GM12878 (cell line): ENCODE data around the gene GEMIN2. TPM values are rescaled to one million over a fixed set of nuclear protein-coding genes. Genes with fewer than 3 reads are reported as not detected.

Experiments used
- ATAC-seq: fragments of 200-7000 bp; cut with Tn5 transposase; 3 replicates; pipeline ENCODE4 v1.9.1; 2020; ENCODE audit warnings: mild to moderate bottlenecking, moderate library complexity
- BruUV-seq: library from RNA; stranded (reverse); fragments of 400-500 nt; replicated peaks from 2 replicates; lab custom pipeline; 2021; lab: Mats Ljungman, UMichigan
- CTCF ChIA-PET: fragments of 300-600 bp; sonication (Branson Sonifier 250); formaldehyde crosslinking; extraction: SDS; loops from one replicate; lab custom pipeline; 2021; ENCODE audit warnings: inconsistent platforms; lab: Yijun Ruan, JAX
- POLR2A ChIA-PET: fragments of 350-600 bp; formaldehyde crosslinking; extraction: SDS; loops from one replicate; lab custom pipeline; 2021; ENCODE audit warnings: inconsistent platforms; lab: Charles Lee
- RAD21 ChIA-PET: fragments of 300-600 bp; sonication (Branson Sonifier 250); formaldehyde crosslinking; loops from one replicate; lab custom pipeline; 2023; ENCODE audit warnings: antibody characterized with exemption; ENCODE audit not compliant: unreplicated experiment; lab: Charles Lee
- SMC1A ChIA-PET: fragments of 300-600 bp; sonication (Branson Sonifier 250); formaldehyde crosslinking; loops from one replicate; lab custom pipeline; 2023; ENCODE audit not compliant: unreplicated experiment, uncharacterized antibody; lab: Charles Lee
- DNase-seq: peaks from one replicate; pipeline ENCODE4 v3.0.0-alpha.2; 2011; ENCODE audit warnings: low read depth, low spot score
- FAIRE-seq: peaks from 3 replicates; lab custom pipeline; 2011; peaks lifted over from hg19 to GRCh38; lab: Jason Lieb, UNC
- H2AFZ ChIP-seq: 2 replicates; pipeline ENCODE4 v1.6.0; 2011; ENCODE audit warnings: low read depth, low read length, control low read depth; ENCODE audit not compliant: control insufficient read depth
- H3K27ac ChIP-seq: 2 replicates; pipeline ENCODE4 v1.5.1; 2011; ENCODE audit warnings: control low read depth; ENCODE audit not compliant: control insufficient read depth, insufficient read depth
- H3K27me3 ChIP-seq, 2 experiments: replicated peaks in 1 of 2; 2 replicates each; pipeline versions ENCODE4 v1.6.0 to v1.6.1; 2011; ENCODE audit warnings: low read length in 1 of 2; ENCODE audit not compliant: control insufficient read depth in 2 of 2, insufficient read depth in 2 of 2
- H3K36me3 ChIP-seq, 2 experiments: 2 replicates each; pipeline ENCODE4 v1.5.1; 2011; ENCODE audit warnings: low read length in 1 of 2; ENCODE audit not compliant: control insufficient read depth in 2 of 2, insufficient read depth in 2 of 2
- H3K4me1 ChIP-seq: 2 replicates; pipeline ENCODE4 v1.6.1; 2011; ENCODE audit warnings: mild to moderate bottlenecking, low read length, moderate library complexity, mixed read lengths; ENCODE audit not compliant: control insufficient read depth, insufficient read depth
- H3K4me2 ChIP-seq: 2 replicates; pipeline ENCODE4 v1.6.0; 2011; ENCODE audit warnings: control low read depth; ENCODE audit not compliant: control insufficient read depth, insufficient read depth
- H3K4me3 ChIP-seq: fragments of 200-600 bp; sonication (generic); 2 replicates; pipeline ENCODE4 v1.5.1; 2016
- H3K79me2 ChIP-seq: 2 replicates; pipeline ENCODE4 v1.6.0; 2011; ENCODE audit warnings: low read length; ENCODE audit not compliant: control insufficient read depth, insufficient read depth
- H3K9ac ChIP-seq: 2 replicates; pipeline ENCODE4 v1.8.0; 2011; ENCODE audit warnings: low read length, control low read depth, mixed read lengths; ENCODE audit not compliant: control insufficient read depth, insufficient read depth
- H3K9me3 ChIP-seq: replicated peaks from 3 replicates; pipeline ENCODE4 v1.5.1; 2011; ENCODE audit warnings: mild to moderate bottlenecking, low read length; ENCODE audit not compliant: control insufficient read depth, insufficient read depth
- H4K20me1 ChIP-seq: 2 replicates; pipeline ENCODE4 v1.6.0; 2011; ENCODE audit not compliant: control insufficient read depth, insufficient read depth
- BRCA1 ChIP-seq: IDR thresholded peaks from 2 replicates; pipeline ENCODE4 v1.6.1; 2011; ENCODE audit warnings: low read depth, low read length, improper control_type of control experiment
- CHD2 ChIP-seq: IDR thresholded peaks from 2 replicates; pipeline ENCODE4 v1.6.1; 2011; ENCODE audit warnings: low read depth, low read length, improper control_type of control experiment, borderline replicate concordance
- CTCF ChIP-seq, 3 experiments: IDR thresholded peaks in 2 of 3; conservative IDR thresholded peaks in 1 of 3; 2 replicates each; pipeline ENCODE4 v1.5.1; 2011; ENCODE audit warnings: low read depth in 3 of 3, low read length in 3 of 3, mild to moderate bottlenecking in 3 of 3, control low read depth in 2 of 3, moderate library complexity in 2 of 3, inconsistent platforms in 1 of 3, mixed read lengths in 1 of 3; ENCODE audit not compliant: control insufficient read depth in 2 of 3, insufficient read depth in 1 of 3; ENCODE audit errors: extremely low read depth in 1 of 3
- KDM1A ChIP-seq: fragments of 200-600 bp; sonication (generic); IDR thresholded peaks from 2 replicates; pipeline ENCODE4 v1.6.1; 2016; ENCODE audit warnings: borderline replicate concordance
- MTA3 ChIP-seq: IDR thresholded peaks from 2 replicates; pipeline ENCODE4 v1.6.1; 2012; ENCODE audit warnings: low read length, inconsistent platforms, borderline replicate concordance
- PKNOX1 ChIP-seq: fragments of 450-650 bp; IDR thresholded peaks from 2 replicates; pipeline ENCODE4 v1.6.1; 2016; ENCODE audit warnings: mild to moderate bottlenecking
- RAD21 ChIP-seq: IDR thresholded peaks from 2 replicates; pipeline ENCODE4 v1.6.1; 2011; ENCODE audit warnings: mild to moderate bottlenecking, low read depth, low read length, moderate library complexity; ENCODE audit not compliant: insufficient read depth
- RCOR1 ChIP-seq: conservative IDR thresholded peaks from 2 replicates; pipeline ENCODE4 v1.6.1; 2012; ENCODE audit warnings: low read depth, low read length, improper control_type of control experiment
- RFX5 ChIP-seq: IDR thresholded peaks from 2 replicates; pipeline ENCODE4 v1.6.1; 2011; ENCODE audit warnings: low read depth, low read length, improper control_type of control experiment
- SIX5 ChIP-seq: IDR thresholded peaks from 2 replicates; pipeline ENCODE4 v1.6.1; 2011; ENCODE audit warnings: mild to moderate bottlenecking, low read depth, low read length, moderate library complexity; ENCODE audit not compliant: severe bottlenecking
- SMAD1 ChIP-seq: fragments of 450-650 bp; IDR thresholded peaks from 2 replicates; pipeline ENCODE4 v1.6.1; 2018; ENCODE audit warnings: mild to moderate bottlenecking, low read depth; ENCODE audit not compliant: partially characterized antibody
- SMARCA5 ChIP-seq: fragments of 450-650 bp; IDR thresholded peaks from 2 replicates; pipeline ENCODE4 v1.6.1; 2017; ENCODE audit warnings: mild to moderate bottlenecking
- SUZ12 ChIP-seq: fragments of 200-600 bp; sonication (generic); IDR thresholded peaks from one replicate; pipeline ENCODE4 v1.6.1; 2018; ENCODE audit warnings: antibody characterized with exemption, mild to moderate bottlenecking; ENCODE audit not compliant: unreplicated experiment
- TCF12 ChIP-seq: IDR thresholded peaks from 2 replicates; pipeline ENCODE4 v1.6.1; 2011; ENCODE audit warnings: low read depth, mild to moderate bottlenecking, low read length
- WGBS: methylation state at CpG from one replicate; pipeline ENCODE4 v1.1.6; 2016; ENCODE audit warnings: low lambda C conversion rate; ENCODE audit not compliant: insufficient replicate concordance, insufficient coverage; ENCODE audit errors: missing lambda C conversion rate; 5-methylcytosine and 5-hydroxymethylcytosine counted together
- in situ Hi-C: fragments of 300-500 bp; cut with MboI; formaldehyde crosslinking; loops from 9 replicates; pipeline ENCODE4 v1.14.3; 2018; ENCODE audit warnings: mixed read lengths
- intact Hi-C: fragments of 100-400 bp; cut with micrococcal nuclease; formaldehyde crosslinking; loops from one replicate; pipeline ENCODE4 v1.14.2; 2022; ENCODE audit not compliant: unreplicated experiment
- polyA plus RNA-seq, 11 experiments: library from polyadenylated mRNA; depleted of rRNA in 4 of 11; unstranded in 6 of 11; stranded (reverse) in 5 of 11; fragments of >200 nt; fragmentation: Nextera tagmentation in 4 of 11; fragmentation: Illumina TruSeq in 1 of 11; extraction: Ambion mirVana in 4 of 11; extraction: Trizol in 1 of 11; gene quantifications; 1 replicate in 1 of 11; 2 replicates in 10 of 11; pipeline versions ENCODE4 v1.2.1 to v1.2.3, GENCODE V29; 2011 to 2016; ENCODE audit warnings: inconsistent platforms in 2 of 11, missing spikeins in 2 of 11, low read depth in 1 of 11
- total RNA-seq, 4 experiments: library from RNA; depleted of rRNA in 3 of 4; stranded (reverse); fragments of >200 nt in 3 of 4; fragmentation: Illumina TruSeq in 1 of 4; extraction: Trizol in 1 of 4; gene quantifications; 2 replicates each; pipeline versions ENCODE4 v1.2.1 to v1.2.3, GENCODE V29; 2013 to 2021
- TF ChIP-seq, protein P1 (sequence below): fragments of 450-650 bp; formaldehyde crosslinking; IDR thresholded peaks from 2 replicates; pipeline ENCODE4 v1.4.0; 2020; ENCODE audit warnings: mild to moderate bottlenecking, moderate library complexity
- TF ChIP-seq, protein P2 (sequence below): IDR thresholded peaks from 2 replicates; pipeline ENCODE4 v1.6.1; 2011; ENCODE audit warnings: mild to moderate bottlenecking, low read depth, low read length, moderate library complexity; ENCODE audit not compliant: insufficient replicate concordance

Gene GEMIN2
- total and polyA plus RNA-seq, 10 of the 15 experiments (the other 5 are each of a cell fraction or from before 2014, with no cell fraction given), result 25.9 to 69.3 (median 46.1) TPM

DNA sequence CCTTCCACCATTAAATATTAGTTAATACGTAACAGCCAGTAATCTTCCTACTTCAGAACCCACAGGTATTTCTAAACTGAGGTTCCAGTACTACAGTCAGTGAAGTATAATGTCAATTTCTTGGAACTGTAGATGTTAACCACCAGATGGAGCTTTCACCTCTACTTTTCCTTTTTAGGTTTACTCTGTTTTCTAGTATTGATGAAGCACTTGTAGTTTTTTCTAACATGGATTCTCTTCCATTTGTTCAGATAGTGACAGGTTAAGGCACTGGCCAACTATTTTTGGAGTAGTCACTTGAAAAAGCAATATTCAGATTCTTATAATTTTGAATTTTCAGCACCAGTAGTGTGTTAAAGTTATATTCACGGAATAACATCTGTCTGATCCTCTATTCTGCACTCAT, 6.5 kb upstream of the GEMIN2 start:
- SMC1A ChIA-PET, result interaction anchor here (1.0 to 2.0 kb wide), 10 partner anchors 10 to 362 kb away, joined by 3 to 9 read pairs (median 4); partner anchors contain the start of gene TRAPPC6B
- H3K4me2 ChIP-seq, result no peak overlapping the region
- ATAC-seq (peak; percentile 19; the same call in 2 of the 3 replicates), DNase-seq (no peak), FAIRE-seq (no peak)
- CTCF ChIA-PET, result interaction anchor here (1.0 to 2.3 kb wide), 13 partner anchors 10 to 364 kb away, joined by 3 to 23 read pairs (median 4); partner anchors contain the start of genes FBXO33 and TRAPPC6B
- peaks cover 18% of the 10 kb centered on the region for H3K79me2 ChIP-seq
- 51% methylated on average over 2 of the region's 2 CpGs for WGBS
- no peak overlapping the region for H2AFZ ChIP-seq
- no peaks in the 10 kb centered on the region for H3K27me3 ChIP-seq
- H3K9ac ChIP-seq, result no peak overlapping the region
- POLR2A ChIA-PET, result no interaction called here
- in situ Hi-C loops, result loop anchor here (5.0 kb wide), 2 partner anchors 65 to 320 kb away; partner anchors contain the start of gene TRAPPC6B
- H3K4me3 ChIP-seq, result no peak overlapping the region
- RAD21 ChIA-PET, result interaction anchor here (1.0 to 1.7 kb wide), 5 partner anchors 63 to 361 kb away, joined by 4 to 8 read pairs (median 4); partner anchors contain the start of gene TRAPPC6B
- H4K20me1 ChIP-seq, result no peaks in the 10 kb centered on the region
- no peaks in the 10 kb centered on the region for H3K36me3 ChIP-seq
- no peak overlapping the region for H3K27ac ChIP-seq
- peaks cover 16% of the 10 kb centered on the region for H3K4me1 ChIP-seq
- intact Hi-C loops, result loop anchor here (1.0 to 2.0 kb wide), 3 partner anchors 261 to 361 kb away; no protein-coding TSS in a partner anchor
- no TSS peak for BruUV-seq
- no peaks in the 10 kb centered on the region for H3K9me3 ChIP-seq
- TF ChIP-seq SIX5 (no peak), BRCA1 (no peak), MTA3 (no peak), CHD2 (no peak), RAD21 (peak; percentile 69), CTCF (IDR thresholded peaks at IDR 0.05 in 2 of 3, conservative IDR thresholded peaks at IDR 0.05 in 1 of 3; ENCODE audit: control insufficient read depth in 2 of 3, extremely low read depth in 1 of 3, insufficient read depth in 1 of 3, low read depth in 3 of 3, low read length in 3 of 3) (peak; percentile 33 to 58 (median 53); a peak in 4 of 6 replicates), PKNOX1 (no peak), KDM1A (no peak), TCF12 (no peak), SUZ12 (no peak), SMARCA5 (no peak), RFX5 (no peak), SMAD1 (no peak), RCOR1 (no peak)
- TF ChIP-seq, protein P1, sequence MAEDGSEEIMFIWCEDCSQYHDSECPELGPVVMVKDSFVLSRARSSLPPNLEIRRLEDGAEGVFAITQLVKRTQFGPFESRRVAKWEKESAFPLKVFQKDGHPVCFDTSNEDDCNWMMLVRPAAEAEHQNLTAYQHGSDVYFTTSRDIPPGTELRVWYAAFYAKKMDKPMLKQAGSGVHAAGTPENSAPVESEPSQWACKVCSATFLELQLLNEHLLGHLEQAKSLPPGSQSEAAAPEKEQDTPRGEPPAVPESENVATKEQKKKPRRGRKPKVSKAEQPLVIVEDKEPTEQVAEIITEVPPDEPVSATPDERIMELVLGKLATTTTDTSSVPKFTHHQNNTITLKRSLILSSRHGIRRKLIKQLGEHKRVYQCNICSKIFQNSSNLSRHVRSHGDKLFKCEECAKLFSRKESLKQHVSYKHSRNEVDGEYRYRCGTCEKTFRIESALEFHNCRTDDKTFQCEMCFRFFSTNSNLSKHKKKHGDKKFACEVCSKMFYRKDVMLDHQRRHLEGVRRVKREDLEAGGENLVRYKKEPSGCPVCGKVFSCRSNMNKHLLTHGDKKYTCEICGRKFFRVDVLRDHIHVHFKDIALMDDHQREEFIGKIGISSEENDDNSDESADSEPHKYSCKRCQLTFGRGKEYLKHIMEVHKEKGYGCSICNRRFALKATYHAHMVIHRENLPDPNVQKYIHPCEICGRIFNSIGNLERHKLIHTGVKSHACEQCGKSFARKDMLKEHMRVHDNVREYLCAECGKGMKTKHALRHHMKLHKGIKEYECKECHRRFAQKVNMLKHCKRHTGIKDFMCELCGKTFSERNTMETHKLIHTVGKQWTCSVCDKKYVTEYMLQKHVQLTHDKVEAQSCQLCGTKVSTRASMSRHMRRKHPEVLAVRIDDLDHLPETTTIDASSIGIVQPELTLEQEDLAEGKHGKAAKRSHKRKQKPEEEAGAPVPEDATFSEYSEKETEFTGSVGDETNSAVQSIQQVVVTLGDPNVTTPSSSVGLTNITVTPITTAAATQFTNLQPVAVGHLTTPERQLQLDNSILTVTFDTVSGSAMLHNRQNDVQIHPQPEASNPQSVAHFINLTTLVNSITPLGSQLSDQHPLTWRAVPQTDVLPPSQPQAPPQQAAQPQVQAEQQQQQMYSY (CRISPR knock-in tag), result no peak
- TF ChIP-seq, protein P2, sequence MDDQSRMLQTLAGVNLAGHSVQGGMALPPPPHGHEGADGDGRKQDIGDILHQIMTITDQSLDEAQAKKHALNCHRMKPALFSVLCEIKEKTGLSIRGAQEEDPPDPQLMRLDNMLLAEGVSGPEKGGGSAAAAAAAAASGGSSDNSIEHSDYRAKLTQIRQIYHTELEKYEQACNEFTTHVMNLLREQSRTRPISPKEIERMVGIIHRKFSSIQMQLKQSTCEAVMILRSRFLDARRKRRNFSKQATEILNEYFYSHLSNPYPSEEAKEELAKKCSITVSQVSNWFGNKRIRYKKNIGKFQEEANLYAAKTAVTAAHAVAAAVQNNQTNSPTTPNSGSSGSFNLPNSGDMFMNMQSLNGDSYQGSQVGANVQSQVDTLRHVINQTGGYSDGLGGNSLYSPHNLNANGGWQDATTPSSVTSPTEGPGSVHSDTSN, result no peak
